MM.1S (cell line): ENCODE data around the gene DYRK3.
A peak's percentile ranks its signal among the peaks of the same experiment; 100 is the strongest.

Source experiments
- DNase-seq: peaks from one replicate; pipeline ENCODE4 v3.0.0-alpha.2; 2015
- H2AFZ ChIP-seq: fragments of 300-600 bp; sonication (generic); 2 replicates; pipeline ENCODE4 v1.6.0; 2016; ENCODE audit warnings: antibody characterized with exemption, low read length
- H3F3A ChIP-seq: fragments of 300-600 bp; sonication (generic); 2 replicates; pipeline ENCODE4 v1.6.1; 2016; ENCODE audit warnings: mild to moderate bottlenecking, antibody characterized with exemption, low read length, moderate library complexity, mixed read lengths; ENCODE audit not compliant: insufficient read depth
- H3K27ac ChIP-seq: fragments of 300-600 bp; sonication (generic); 2 replicates; pipeline ENCODE4 v1.5.1; 2016; ENCODE audit warnings: mild to moderate bottlenecking, low read length
- H3K27me3 ChIP-seq: fragments of 300-600 bp; sonication (generic); replicated peaks from 2 replicates; pipeline ENCODE4 v1.6.0; 2016; ENCODE audit warnings: low read length; ENCODE audit not compliant: insufficient read depth
- H3K36me3 ChIP-seq: fragments of 300-600 bp; sonication (generic); replicated peaks from 2 replicates; pipeline ENCODE4 v1.6.1; 2016; ENCODE audit warnings: mild to moderate bottlenecking, low read length, mixed read lengths; ENCODE audit not compliant: insufficient read depth
- H3K4me1 ChIP-seq: fragments of 300-600 bp; sonication (generic); 2 replicates; pipeline ENCODE4 v1.6.1; 2016; ENCODE audit warnings: low read length, mixed read lengths
- H3K4me2 ChIP-seq: fragments of 300-600 bp; sonication (generic); 2 replicates; pipeline ENCODE4 v1.6.0; 2016; ENCODE audit warnings: low read depth, low read length
- H3K4me3 ChIP-seq: fragments of 300-600 bp; sonication (generic); 2 replicates; pipeline ENCODE4 v1.5.1; 2016; ENCODE audit warnings: low read length, mixed read lengths
- H3K79me2 ChIP-seq: fragments of 300-600 bp; sonication (generic); 2 replicates; pipeline ENCODE4 v1.6.1; 2016; ENCODE audit warnings: mixed run types, low read length, mixed read lengths
- H3K9ac ChIP-seq: fragments of 300-600 bp; sonication (generic); 2 replicates; pipeline ENCODE4 v1.6.1; 2016; ENCODE audit warnings: low read length, mixed read lengths
- H3K9me2 ChIP-seq: fragments of 300-600 bp; sonication (generic); replicated peaks from 2 replicates; pipeline ENCODE4 v1.6.1; 2016; ENCODE audit warnings: mild to moderate bottlenecking, low read length, mixed read lengths; ENCODE audit not compliant: insufficient read depth
- H3K9me3 ChIP-seq: fragments of 300-600 bp; sonication (generic); replicated peaks from 2 replicates; pipeline ENCODE4 v1.6.1; 2016; ENCODE audit warnings: mild to moderate bottlenecking, low read length, mixed read lengths; ENCODE audit not compliant: insufficient read depth
- H4K20me1 ChIP-seq: fragments of 300-600 bp; sonication (generic); 2 replicates; pipeline ENCODE4 v1.6.1; 2016; ENCODE audit warnings: mild to moderate bottlenecking, low read length, moderate library complexity, mixed read lengths; ENCODE audit not compliant: insufficient read depth
- CTCF ChIP-seq: fragments of 300-600 bp; sonication (generic); IDR thresholded peaks from 2 replicates; pipeline ENCODE4 v1.5.1; 2016; ENCODE audit warnings: antibody characterized with exemption, low read length, mixed read lengths
- EZH2 ChIP-seq: fragments of 300-600 bp; sonication (generic); optimal IDR thresholded peaks from 2 replicates; pipeline ENCODE3; 2017; ENCODE audit warnings: low read depth, mild to moderate bottlenecking, antibody characterized with exemption, low read length, mixed read lengths
- EZH2phosphoT487 ChIP-seq: fragments of 300-600 bp; sonication (generic); IDR thresholded peaks from 2 replicates; pipeline ENCODE4 v1.6.1; 2018; ENCODE audit warnings: antibody characterized with exemption, low read length

Gene DYRK3

GRCh38 chr1:206674745-206675175, 39.4 kb downstream of the DYRK3 start:
- Histone ChIP-seq H4K20me1 (no peaks in the 10 kb centered on the region), H3K9ac (no peak overlapping the region), H3K36me3 (no peaks in the 10 kb centered on the region), H3K4me1 (peaks cover 54% of the 10 kb centered on the region), H3K4me2 (no peak overlapping the region), H3F3A (peaks cover 21% of the 10 kb centered on the region), H3K79me2 (no peaks in the 10 kb centered on the region), H3K9me3 (no peaks in the 10 kb centered on the region), H3K4me3 (no peak overlapping the region), H3K27ac (no peak overlapping the region), H2AFZ (no peak overlapping the region), H3K27me3 (no peaks in the 10 kb centered on the region), H3K9me2 (no peaks in the 10 kb centered on the region)
- DNase-seq: no peak
- TF ChIP-seq EZH2 (no peak), CTCF (no peak), EZH2phosphoT487 (no peak)

- no peaks in the 10 kb centered on the region for H3K9me2 ChIP-seq
- no peak overlapping the region for H3K9ac ChIP-seq
- no peak overlapping the region for H3K4me3 ChIP-seq
- no peaks in the 10 kb centered on the region for H3K79me2 ChIP-seq
- H2AFZ ChIP-seq: no peak overlapping the region
- H3F3A ChIP-seq: peaks cover 28% of the 10 kb centered on the region
- peak; percentile 57 for DNase-seq
- H3K9me3 ChIP-seq: no peaks in the 10 kb centered on the region
- H3K27ac ChIP-seq: no peak overlapping the region; the same call in 1 of the 2 replicates
- no peaks in the 10 kb centered on the region for H3K27me3 ChIP-seq
- H3K4me1 ChIP-seq: peaks cover 71% of the 10 kb centered on the region
- TF ChIP-seq EZH2phosphoT487: no peak
- peak overlapping the region; percentile 14; the same call in 1 of the 2 replicates for H3K4me2 ChIP-seq
- H3K36me3 ChIP-seq: no peaks in the 10 kb centered on the region
- H4K20me1 ChIP-seq: no peaks in the 10 kb centered on the region
These were observed 41.2 kb downstream of the DYRK3 start for GRCh38 chr1:206676499-206676898.

- Histone ChIP-seq H3K9me3 (no peaks in the 10 kb centered on the region), H3K79me2 (no peaks in the 10 kb centered on the region), H3K36me3 (no peaks in the 10 kb centered on the region), H3K4me2 (no peak overlapping the region; the same call in 1 of the 2 replicates), H3F3A (peaks cover 25% of the 10 kb centered on the region), H3K4me3 (no peak overlapping the region), H2AFZ (no peak overlapping the region), H3K4me1 (peaks cover 72% of the 10 kb centered on the region), H4K20me1 (no peaks in the 10 kb centered on the region), H3K27ac (no peak overlapping the region), H3K27me3 (0 out of 2 replicates have a peak, but pooled peaks cover 6% of the 10 kb centered on the region), H3K9ac (no peak overlapping the region), H3K9me2 (no peaks in the 10 kb centered on the region)
- no peak for TF ChIP-seq EZH2phosphoT487
- TF ChIP-seq EZH2: no peak
- TF ChIP-seq CTCF: no peak
- no peak for DNase-seq
These were observed 43.2 kb downstream of the DYRK3 start for GRCh38 chr1:206678490-206678889.

GRCh38 chr1:206679738-206680211, 44.4 kb downstream of the DYRK3 start:
- no peaks in the 10 kb centered on the region for H3K9me2 ChIP-seq
- DNase-seq: peak; percentile 92

More at GRCh38 chr1:206679738-206680211, 44.4 kb downstream of the DYRK3 start:
- H3K4me1 ChIP-seq: peaks cover 74% of the 10 kb centered on the region
- no peak for TF ChIP-seq EZH2
- no peak for TF ChIP-seq CTCF
- no peak for TF ChIP-seq EZH2phosphoT487
- H3K27ac ChIP-seq: peak overlapping the region; percentile 22; the same call in 1 of the 2 replicates
- no peak overlapping the region for H3K9ac ChIP-seq
- no peaks in the 10 kb centered on the region for H3K79me2 ChIP-seq
- H3K36me3 ChIP-seq: no peaks in the 10 kb centered on the region
- H4K20me1 ChIP-seq: no peaks in the 10 kb centered on the region
- peaks cover 25% of the 10 kb centered on the region for H3F3A ChIP-seq
- 0 out of 2 replicates have a peak, but pooled peaks cover 13% of the 10 kb centered on the region for H3K27me3 ChIP-seq
- H3K9me3 ChIP-seq: no peaks in the 10 kb centered on the region
- H2AFZ ChIP-seq: no peak overlapping the region
- no peak overlapping the region for H3K4me3 ChIP-seq
- peak overlapping the region; percentile 49 for H3K4me2 ChIP-seq
